H9 (cell line): ENCODE data around the gene NRXN2. TPM values are rescaled to one million over a fixed set of nuclear protein-coding genes. Genes with fewer than 3 reads are reported as not detected.

Source experiments
- DNase-seq: peaks from one replicate; pipeline ENCODE4 v3.0.0-alpha.2; 2017
- H2AFZ ChIP-seq: one replicate; pipeline ENCODE4 v1.6.1; 2013; ENCODE audit warnings: mild to moderate bottlenecking, low read length, control low read depth, moderate library complexity
- H2AK5ac ChIP-seq: 2 replicates; pipeline ENCODE4 v1.6.1; 2013; ENCODE audit warnings: low read length, control low read depth, mixed read lengths; ENCODE audit not compliant: insufficient read length
- H2BK120ac ChIP-seq: one replicate; pipeline ENCODE4 v1.6.1; 2013; ENCODE audit warnings: low read depth, mild to moderate bottlenecking, low read length, control low read depth, inconsistent platforms; ENCODE audit not compliant: poor library complexity, severe bottlenecking
- H2BK12ac ChIP-seq: 2 replicates; pipeline ENCODE4 v1.6.1; 2013; ENCODE audit warnings: low read length, control low read depth, mixed read lengths, low read depth; ENCODE audit not compliant: insufficient read length
- H2BK15ac ChIP-seq: 2 replicates; pipeline ENCODE4 v1.6.1; 2013; ENCODE audit warnings: low read depth, low read length, control low read depth
- H2BK20ac ChIP-seq: one replicate; pipeline ENCODE4 v1.6.1; 2013; ENCODE audit warnings: low read depth, mild to moderate bottlenecking, low read length, control low read depth, inconsistent platforms; ENCODE audit not compliant: poor library complexity, severe bottlenecking
- H2BK5ac ChIP-seq: 2 replicates; pipeline ENCODE4 v1.6.1; 2013; ENCODE audit warnings: low read length, control low read depth, mixed read lengths; ENCODE audit not compliant: insufficient read length
- H3K14ac ChIP-seq: 2 replicates; pipeline ENCODE4 v1.6.1; 2013; ENCODE audit warnings: low read length, control low read depth; ENCODE audit not compliant: insufficient read depth
- H3K18ac ChIP-seq: 2 replicates; pipeline ENCODE4 v1.6.1; 2013; ENCODE audit warnings: low read depth, mild to moderate bottlenecking, mixed read lengths, low read length, control low read depth; ENCODE audit not compliant: insufficient read length
- H3K23ac ChIP-seq: 2 replicates; pipeline ENCODE4 v1.6.1; 2013; ENCODE audit warnings: low read length, control low read depth, mixed read lengths, low read depth; ENCODE audit not compliant: insufficient read length
- H3K23me2 ChIP-seq: 2 replicates; pipeline ENCODE4 v1.6.1; 2013; ENCODE audit warnings: low read depth, mild to moderate bottlenecking, mixed read lengths, low read length, control low read depth; ENCODE audit not compliant: insufficient read length, poor library complexity, severe bottlenecking
- H3K27ac ChIP-seq: 2 replicates; pipeline ENCODE4 v1.5.1; 2013; ENCODE audit warnings: low read length, control low read depth, mixed read lengths, low read depth; ENCODE audit not compliant: insufficient read length
- H3K27me3 ChIP-seq: 2 replicates; pipeline ENCODE4 v1.6.1; 2013; ENCODE audit warnings: low read length, control low read depth, inconsistent platforms; ENCODE audit not compliant: insufficient read depth
- H3K4ac ChIP-seq: 2 replicates; pipeline ENCODE4 v1.6.1; 2013; ENCODE audit warnings: low read depth, mild to moderate bottlenecking, control low read depth, inconsistent platforms, low read length, moderate library complexity
- H3K4me1 ChIP-seq: 2 replicates; pipeline ENCODE4 v1.6.1; 2013; ENCODE audit warnings: low read length, control low read depth, inconsistent platforms; ENCODE audit not compliant: insufficient read depth
- H3K4me2 ChIP-seq: 2 replicates; pipeline ENCODE4 v1.6.1; 2013; ENCODE audit warnings: low read length, control low read depth, mixed read lengths; ENCODE audit not compliant: insufficient read length, insufficient read depth
- H3K56ac ChIP-seq: 2 replicates; pipeline ENCODE4 v1.6.1; 2013; ENCODE audit warnings: low read depth, mild to moderate bottlenecking, mixed read lengths, low read length, control low read depth; ENCODE audit not compliant: insufficient read length
- H3K79me1 ChIP-seq: 2 replicates; pipeline ENCODE4 v1.6.1; 2013; ENCODE audit warnings: low read depth, mild to moderate bottlenecking, moderate library complexity, low read length, control low read depth, inconsistent platforms; ENCODE audit not compliant: insufficient read depth, poor library complexity, severe bottlenecking
- H3K79me2 ChIP-seq: 2 replicates; pipeline ENCODE4 v1.6.1; 2013; ENCODE audit warnings: low read length, control low read depth, inconsistent platforms; ENCODE audit not compliant: insufficient read depth
- H3K9ac ChIP-seq: 2 replicates; pipeline ENCODE4 v1.6.1; 2013; ENCODE audit warnings: low read length, control low read depth, mixed read lengths; ENCODE audit not compliant: insufficient read length; ENCODE audit errors: extremely low read depth
- H3K9me3 ChIP-seq: one replicate; pipeline ENCODE4 v1.6.1; 2013; ENCODE audit warnings: low read depth, low read length, inconsistent platforms; ENCODE audit not compliant: control insufficient read depth
- H3T11ph ChIP-seq: one replicate; pipeline ENCODE4 v1.6.1; 2013; ENCODE audit warnings: mild to moderate bottlenecking, low read length, control low read depth, inconsistent platforms
- H4K20me1 ChIP-seq: one replicate; pipeline ENCODE4 v1.6.1; 2013; ENCODE audit not compliant: control insufficient read depth, insufficient read length, insufficient read depth
- H4K5ac ChIP-seq: 2 replicates; pipeline ENCODE4 v1.6.1; 2013; ENCODE audit warnings: low read depth, mild to moderate bottlenecking, mixed read lengths, low read length, control low read depth; ENCODE audit not compliant: insufficient read length
- H4K8ac ChIP-seq: replicated peaks from 2 replicates; pipeline ENCODE4 v1.6.1; 2013; ENCODE audit warnings: low read length, control low read depth, mixed read lengths, low read depth; ENCODE audit not compliant: insufficient read length
- H4K91ac ChIP-seq: 2 replicates; pipeline ENCODE4 v1.6.1; 2013; ENCODE audit warnings: low read depth, mild to moderate bottlenecking, moderate library complexity, mixed read lengths, low read length, control low read depth; ENCODE audit not compliant: insufficient read length
- H3K27ac Mint-ChIP-seq, 3 experiments: 2 replicates in 2 of 3; 3 replicates in 1 of 3; pipeline ENCODE4 v1.8.0; 2020 to 2021; ENCODE audit warnings: mixed read lengths in 3 of 3, mild to moderate bottlenecking in 1 of 3, moderate library complexity in 1 of 3
- H3K27me3 Mint-ChIP-seq: 2 replicates; pipeline ENCODE4 v1.8.0; 2021; ENCODE audit warnings: low read depth, mild to moderate bottlenecking, moderate library complexity, mixed read lengths
- H3K36me3 Mint-ChIP-seq, 3 experiments: 2 replicates in 2 of 3; 3 replicates in 1 of 3; pipeline ENCODE4 v1.8.0; 2020 to 2021; ENCODE audit warnings: low read depth in 3 of 3, mixed read lengths in 3 of 3; ENCODE audit not compliant: insufficient read depth in 1 of 3
- H3K4me1 Mint-ChIP-seq, 2 experiments: 2 replicates each; pipeline ENCODE4 v1.8.0; 2020; ENCODE audit warnings: mixed read lengths in 2 of 2
- H3K4me3 Mint-ChIP-seq, 2 experiments: 2 replicates in 1 of 2; 3 replicates in 1 of 2; pipeline ENCODE4 v1.8.0; 2020 to 2021; ENCODE audit warnings: mild to moderate bottlenecking in 2 of 2, mixed read lengths in 2 of 2, moderate library complexity in 1 of 2
- H3K9me3 Mint-ChIP-seq, 2 experiments: 2 replicates in 1 of 2; 3 replicates in 1 of 2; pipeline ENCODE4 v1.8.0; 2020; ENCODE audit warnings: mild to moderate bottlenecking in 2 of 2, mixed read lengths in 2 of 2, moderate library complexity in 1 of 2
- CTCF ChIP-seq: fragments of 200-600 bp; sonication (generic); conservative IDR thresholded peaks from 3 replicates; pipeline ENCODE4 v1.8.0; 2021; ENCODE audit warnings: antibody characterized with exemption, mild to moderate bottlenecking
- WGBS: extraction: QIAGEN DNeasy Blood & Tissue Kit; methylation state at CpG from one replicate; pipeline ENCODE4 v1.1.7; 2013; ENCODE audit warnings: missing lambda C conversion rate, low lambda C conversion rate, mixed read lengths; ENCODE audit not compliant: insufficient read length; ENCODE audit errors: extremely low coverage; 5-methylcytosine and 5-hydroxymethylcytosine counted together
- total RNA-seq: library from RNA; stranded (reverse); gene quantifications from 2 replicates; pipeline ENCODE4 v1.2.1, GENCODE V29; 2021

NRXN2 gene
- total RNA-seq, 1 experiment from 2014 or later: 3.9 TPM

GRCh38 chr11:64687643-64688533, 35.1 kb downstream of the NRXN2 start:
- no peaks in the 10 kb centered on the region for H3K27me3 ChIP-seq
- H3K56ac ChIP-seq: no peak overlapping the region
- Mint-ChIP-seq H3K36me3 (no peaks in the 10 kb centered on the region), H3K9me3 (no peaks in the 10 kb centered on the region), H3K27ac (peak overlapping the region in 1 of 3 experiments; percentile 95; a peak in 1 of 7 replicates), H3K27me3 (peaks cover 61% of the 10 kb centered on the region), H3K4me3 (peak overlapping the region; percentile 86 to 88; a peak in 4 of 5 replicates), H3K4me1 (peaks cover 14 to 25% of the 10 kb centered on the region in 2 experiments)
- no peaks in the 10 kb centered on the region for H4K20me1 ChIP-seq
- no peak overlapping the region for H2BK5ac ChIP-seq
- no peak overlapping the region; the same call in 1 of the 2 replicates for H3K4ac ChIP-seq
- no peak overlapping the region for H3K9ac ChIP-seq
- no CpG with 5 or more reads among the region's 19 CpGs for WGBS
- H2BK12ac ChIP-seq: no peak overlapping the region
- no peak overlapping the region for H2AFZ ChIP-seq
- H3K27ac ChIP-seq: no peak overlapping the region
- no peaks in the 10 kb centered on the region for H3K4me1 ChIP-seq
- DNase-seq: peak; percentile 40
- no peak overlapping the region for H4K8ac ChIP-seq
- H3K23ac ChIP-seq: no peak overlapping the region
- H2BK120ac ChIP-seq: no peak overlapping the region
- no peak overlapping the region for H3K18ac ChIP-seq
- H3K9me3 ChIP-seq: no peaks in the 10 kb centered on the region
- no peak overlapping the region for H4K5ac ChIP-seq
- no peak overlapping the region for H2AK5ac ChIP-seq
- no peak for TF ChIP-seq CTCF
- no peak overlapping the region for H3T11ph ChIP-seq
- no peak overlapping the region for H3K14ac ChIP-seq
- no peaks in the 10 kb centered on the region for H3K79me2 ChIP-seq
- H3K79me1 ChIP-seq: no peaks in the 10 kb centered on the region
- peak overlapping the region; percentile 69 for H3K4me2 ChIP-seq
- H2BK20ac ChIP-seq: no peak overlapping the region
- H3K23me2 ChIP-seq: peaks cover 2% of the 10 kb centered on the region
- H4K91ac ChIP-seq: no peak overlapping the region
- no peak overlapping the region; the same call in 1 of the 2 replicates for H2BK15ac ChIP-seq
